Trophoblast cell (in vitro differentiated cells and primary cell): ENCODE measurements around the gene PYGL.
A peak's percentile ranks its signal among the peaks of the same experiment; 100 is the strongest.

Source experiments
- DNase-seq, 2 donors: peaks; one replicate each; pipeline ENCODE4 v3.0.0-alpha.2; 2016
- H2AFZ ChIP-seq: 2 replicates; pipeline ENCODE4 v1.6.1; 2013; ENCODE audit warnings: low read length, moderate library complexity, mild to moderate bottlenecking; ENCODE audit not compliant: insufficient read depth, poor library complexity
- H2AK5ac ChIP-seq: 2 replicates; pipeline ENCODE4 v1.6.1; 2013; ENCODE audit warnings: mild to moderate bottlenecking, low read length
- H2BK120ac ChIP-seq: 2 replicates; pipeline ENCODE4 v1.6.1; 2013; ENCODE audit warnings: low read length, mild to moderate bottlenecking, moderate library complexity; ENCODE audit not compliant: insufficient read depth, poor library complexity
- H2BK12ac ChIP-seq: 2 replicates; pipeline ENCODE4 v1.6.1; 2013; ENCODE audit warnings: mild to moderate bottlenecking, low read length, moderate library complexity
- H2BK5ac ChIP-seq: 2 replicates; pipeline ENCODE4 v1.6.1; 2013; ENCODE audit warnings: low read length, low read depth, moderate library complexity, mild to moderate bottlenecking; ENCODE audit not compliant: poor library complexity
- H3K14ac ChIP-seq: 2 replicates; pipeline ENCODE4 v1.6.1; 2013; ENCODE audit warnings: mild to moderate bottlenecking, low read length
- H3K18ac ChIP-seq: 2 replicates; pipeline ENCODE4 v1.6.1; 2013; ENCODE audit warnings: mild to moderate bottlenecking, low read length
- H3K23ac ChIP-seq: 2 replicates; pipeline ENCODE4 v1.6.1; 2013; ENCODE audit warnings: low read length
- H3K27ac ChIP-seq: 2 replicates; pipeline ENCODE4 v1.5.1; 2013; ENCODE audit warnings: low read depth, mild to moderate bottlenecking, inconsistent platforms, low read length, moderate library complexity
- H3K27me3 ChIP-seq: 2 replicates; pipeline ENCODE4 v1.6.1; 2013; ENCODE audit warnings: inconsistent platforms, mild to moderate bottlenecking, low read length, moderate library complexity; ENCODE audit not compliant: insufficient read depth
- H3K36me3 ChIP-seq, 2 experiments: 1 replicate in 1 of 2; 2 replicates in 1 of 2; pipeline ENCODE4 v1.6.1; 2013; ENCODE audit warnings: low read length in 2 of 2, mild to moderate bottlenecking in 2 of 2, moderate library complexity in 1 of 2; ENCODE audit not compliant: insufficient read depth in 2 of 2, control insufficient read depth in 1 of 2
- H3K4ac ChIP-seq: 2 replicates; pipeline ENCODE4 v1.6.1; 2013; ENCODE audit warnings: low read depth, mild to moderate bottlenecking, low read length, moderate library complexity
- H3K4me1 ChIP-seq, 2 experiments: 1 replicate in 1 of 2; 2 replicates in 1 of 2; pipeline ENCODE4 v1.6.1; 2013; ENCODE audit warnings: low read length in 2 of 2, mild to moderate bottlenecking in 2 of 2, moderate library complexity in 1 of 2; ENCODE audit not compliant: insufficient read depth in 2 of 2, control insufficient read depth in 1 of 2
- H3K4me2 ChIP-seq: 2 replicates; pipeline ENCODE4 v1.6.1; 2013; ENCODE audit warnings: inconsistent platforms, mild to moderate bottlenecking, low read length, moderate library complexity
- H3K4me3 ChIP-seq: 2 replicates; pipeline ENCODE4 v1.5.1; 2013; ENCODE audit warnings: mild to moderate bottlenecking, low read depth, low read length, inconsistent platforms
- H3K79me1 ChIP-seq: one replicate; pipeline ENCODE4 v1.6.1; 2013; ENCODE audit warnings: low read length
- H3K79me2 ChIP-seq: 2 replicates; pipeline ENCODE4 v1.6.1; 2013; ENCODE audit warnings: low read length, mild to moderate bottlenecking; ENCODE audit not compliant: control insufficient read depth, insufficient read depth, poor library complexity
- H3K9ac ChIP-seq: 2 replicates; pipeline ENCODE4 v1.6.1; 2013; ENCODE audit warnings: mild to moderate bottlenecking, low read length
- H3K9me3 ChIP-seq: 2 replicates; pipeline ENCODE4 v1.6.1; 2013; ENCODE audit warnings: low read depth, mild to moderate bottlenecking, control low read depth, inconsistent platforms, low read length; ENCODE audit not compliant: insufficient read depth
- H4K12ac ChIP-seq: 2 replicates; pipeline ENCODE4 v1.6.1; 2013; ENCODE audit warnings: low read depth, mild to moderate bottlenecking, low read length, moderate library complexity
- H4K8ac ChIP-seq: 2 replicates; pipeline ENCODE4 v1.6.1; 2013; ENCODE audit warnings: low read depth, mild to moderate bottlenecking, low read length, moderate library complexity
- H4K91ac ChIP-seq: one replicate; pipeline ENCODE4 v1.6.1; 2013; ENCODE audit warnings: low read depth, mild to moderate bottlenecking, low read length, moderate library complexity
- WGBS: extraction: QIAGEN DNeasy Blood & Tissue Kit; methylation state at CpG from one replicate; pipeline ENCODE4 v1.1.7; 2013; ENCODE audit warnings: missing lambda C conversion rate; ENCODE audit not compliant: insufficient read length, insufficient coverage; ENCODE audit errors: extremely low coverage; 5-methylcytosine and 5-hydroxymethylcytosine counted together

The PYGL gene

GRCh38 chr14:50871228-50871627 is 73.1 kb downstream of the PYGL start:
- Histone ChIP-seq H3K79me1 (no peaks in the 10 kb centered on the region), H3K79me2 (no peaks in the 10 kb centered on the region), H2BK120ac (no peak overlapping the region), H3K27me3 (peaks cover 25% of the 10 kb centered on the region), H2BK5ac (no peak overlapping the region), H3K9ac (no peak overlapping the region), H4K8ac (no peak overlapping the region), H3K18ac (no peak overlapping the region), H3K9me3 (peaks cover 1% of the 10 kb centered on the region), H2AK5ac (no peak overlapping the region), H3K4ac (no peak overlapping the region), H4K12ac (no peak overlapping the region), H2AFZ (no peak overlapping the region), H3K4me1 (peaks cover 0 to 6% of the 10 kb centered on the region in 2 experiments), H2BK12ac (no peak overlapping the region), H3K4me3 (no peak overlapping the region), H3K4me2 (no peak overlapping the region), H3K27ac (no peak overlapping the region), H3K36me3 (no peaks in the 10 kb centered on the region), H4K91ac (no peak overlapping the region), H3K14ac (no peak overlapping the region), H3K23ac (no peak overlapping the region)
- WGBS: no CpG with 5 or more reads among the region's 5 CpGs
- DNase-seq: no peak

- H4K8ac ChIP-seq: no peak overlapping the region
- no peak overlapping the region for H2AK5ac ChIP-seq
- H3K9ac ChIP-seq: no peak overlapping the region
- H3K23ac ChIP-seq: no peak overlapping the region
- no peak overlapping the region for H3K18ac ChIP-seq
- DNase-seq: no peak
- H3K9me3 ChIP-seq: peaks cover under 1% of the 10 kb centered on the region
- peaks cover 3% of the 10 kb centered on the region for H3K27me3 ChIP-seq
- H3K79me1 ChIP-seq: no peaks in the 10 kb centered on the region
- no CpG with 5 or more reads among the region's 11 CpGs for WGBS
- no peak overlapping the region for H4K12ac ChIP-seq
- H3K27ac ChIP-seq: no peak overlapping the region
- H2BK12ac ChIP-seq: no peak overlapping the region
- no peak overlapping the region for H3K14ac ChIP-seq
- no peak overlapping the region for H2AFZ ChIP-seq
- H3K4ac ChIP-seq: no peak overlapping the region
- H3K79me2 ChIP-seq: no peaks in the 10 kb centered on the region
- H2BK5ac ChIP-seq: no peak overlapping the region
- no peak overlapping the region for H3K4me2 ChIP-seq
- H4K91ac ChIP-seq: no peak overlapping the region
- H2BK120ac ChIP-seq: no peak overlapping the region
- no peak overlapping the region for H3K4me3 ChIP-seq
- no peaks in the 10 kb centered on the region for H3K36me3 ChIP-seq
- H3K4me1 ChIP-seq: peaks cover 7 to 9% of the 10 kb centered on the region in 2 experiments
These were observed 78.7 kb downstream of the PYGL start for GRCh38 chr14:50865391-50866076.

DNA sequence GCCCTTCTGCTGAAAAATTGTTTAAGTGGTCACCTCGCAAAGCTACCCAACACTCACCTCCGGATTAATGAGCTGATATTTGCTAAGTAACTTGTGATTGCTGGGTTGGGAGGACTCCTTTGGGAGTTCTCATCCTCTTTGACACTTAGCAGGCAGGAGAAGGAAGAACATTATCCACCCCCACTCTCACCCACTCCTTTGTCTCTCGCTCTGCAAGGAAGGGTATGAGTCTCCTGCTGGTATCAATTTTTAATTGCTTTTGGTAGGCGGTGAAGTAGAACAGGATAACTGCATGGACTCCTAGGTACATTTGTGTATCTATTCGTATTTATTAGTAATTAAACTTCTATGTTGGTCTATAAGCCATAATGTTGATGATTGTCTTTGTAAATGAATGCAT is 79.3 kb downstream of the PYGL start:
- WGBS: no CpG with 5 or more reads among the region's 5 CpGs
- H3K4me1 ChIP-seq: peaks cover 7 to 9% of the 10 kb centered on the region in 2 experiments
- H2BK5ac ChIP-seq: no peak overlapping the region

DNA sequence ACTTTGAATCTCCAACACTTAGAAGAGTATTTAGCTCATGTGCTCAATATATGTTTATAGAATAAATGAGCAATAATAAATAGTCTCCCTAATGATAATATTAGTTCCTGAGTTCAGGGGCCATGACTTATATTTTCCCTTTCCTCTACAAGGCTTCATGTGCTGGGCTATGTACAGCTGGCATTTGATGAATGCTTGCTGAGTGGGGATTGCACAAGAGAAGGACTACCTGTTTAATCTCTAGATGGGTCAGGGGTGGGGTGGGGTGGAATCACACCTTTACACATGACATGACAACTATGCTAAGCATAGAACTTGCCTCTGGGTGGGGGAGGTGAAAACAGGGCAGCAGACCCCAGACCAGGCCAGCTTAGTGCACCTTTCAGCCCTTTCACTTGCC is 80.0 kb downstream of the PYGL start:
- H4K91ac ChIP-seq: no peak overlapping the region

More for the DNA sequence above, 79.3 kb downstream of the PYGL start:
- Histone ChIP-seq H2BK12ac (no peak overlapping the region), H3K14ac (no peak overlapping the region), H2AFZ (no peak overlapping the region), H4K12ac (no peak overlapping the region), H3K9me3 (no peaks in the 10 kb centered on the region), H2BK120ac (no peak overlapping the region), H3K79me2 (no peaks in the 10 kb centered on the region), H3K4me2 (no peak overlapping the region), H3K27ac (no peak overlapping the region), H3K36me3 (no peaks in the 10 kb centered on the region), H4K8ac (no peak overlapping the region), H3K4ac (no peak overlapping the region), H2AK5ac (no peak overlapping the region), H3K4me3 (no peak overlapping the region), H3K23ac (no peak overlapping the region), H3K79me1 (no peaks in the 10 kb centered on the region), H3K27me3 (no peaks in the 10 kb centered on the region), H3K18ac (no peak overlapping the region), H3K9ac (no peak overlapping the region), H4K91ac (no peak overlapping the region)
- DNase-seq: no peak

More for the DNA sequence above, 80.0 kb downstream of the PYGL start:
- Histone ChIP-seq H3K79me2 (no peaks in the 10 kb centered on the region), H4K12ac (no peak overlapping the region), H3K4me1 (peaks cover 7 to 9% of the 10 kb centered on the region in 2 experiments), H2AFZ (no peak overlapping the region), H3K36me3 (no peaks in the 10 kb centered on the region), H3K9me3 (no peaks in the 10 kb centered on the region), H3K79me1 (no peaks in the 10 kb centered on the region), H3K4me2 (no peak overlapping the region), H2BK120ac (no peak overlapping the region), H2AK5ac (no peak overlapping the region), H3K23ac (no peak overlapping the region), H2BK5ac (no peak overlapping the region), H3K27me3 (no peaks in the 10 kb centered on the region), H3K4me3 (no peak overlapping the region), H4K8ac (no peak overlapping the region), H3K4ac (no peak overlapping the region), H2BK12ac (no peak overlapping the region), H3K14ac (no peak overlapping the region), H3K27ac (no peak overlapping the region), H3K18ac (no peak overlapping the region), H3K9ac (no peak overlapping the region)
- peak; percentile 31 to 72 for DNase-seq
